ENCODE measurements around the gene SIVA1.
A peak's percentile ranks its signal among the peaks of the same experiment; 100 is the strongest.

SIVA1 gene

DNA sequence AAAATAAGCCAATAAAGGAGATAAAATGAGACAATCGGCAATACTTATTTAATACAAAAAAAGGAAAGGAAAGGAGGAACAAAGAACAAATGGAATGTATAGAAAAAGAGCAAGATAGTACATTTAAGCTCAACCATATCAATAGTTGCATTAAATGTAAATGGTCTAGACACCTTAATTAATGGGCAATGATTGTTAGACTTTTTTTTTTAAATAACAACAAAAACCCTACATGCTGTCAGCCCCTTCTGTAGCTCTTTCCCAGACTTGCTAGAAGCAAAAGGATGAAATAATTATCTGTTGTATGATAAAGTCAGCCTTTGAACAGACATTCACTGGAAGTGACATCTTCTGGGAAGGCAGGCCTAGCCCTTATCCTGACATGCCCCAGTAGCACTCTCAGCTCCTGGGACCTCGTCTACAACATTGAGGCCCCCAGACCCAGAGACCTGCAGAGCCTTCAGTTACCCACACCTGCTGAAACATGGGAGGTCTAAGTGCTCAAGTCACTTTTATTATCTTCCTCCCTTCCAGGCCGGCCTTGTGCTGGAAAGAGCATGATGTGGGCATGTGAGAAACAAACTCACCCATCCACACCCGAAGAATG, 13.4 kb downstream of the SIVA1 start:
- CTCF ChIA-PET: interaction anchor here (0.7 to 1.0 kb wide), 2 partner anchors 41 to 60 kb away, joined by 3 to 4 read pairs; no protein-coding TSS in a partner anchor
- POLR2A ChIA-PET (ENCODE audit: low non-redundant PET): no interaction called here
- no peak for DNase-seq (ENCODE audit: low spot score)

DNA sequence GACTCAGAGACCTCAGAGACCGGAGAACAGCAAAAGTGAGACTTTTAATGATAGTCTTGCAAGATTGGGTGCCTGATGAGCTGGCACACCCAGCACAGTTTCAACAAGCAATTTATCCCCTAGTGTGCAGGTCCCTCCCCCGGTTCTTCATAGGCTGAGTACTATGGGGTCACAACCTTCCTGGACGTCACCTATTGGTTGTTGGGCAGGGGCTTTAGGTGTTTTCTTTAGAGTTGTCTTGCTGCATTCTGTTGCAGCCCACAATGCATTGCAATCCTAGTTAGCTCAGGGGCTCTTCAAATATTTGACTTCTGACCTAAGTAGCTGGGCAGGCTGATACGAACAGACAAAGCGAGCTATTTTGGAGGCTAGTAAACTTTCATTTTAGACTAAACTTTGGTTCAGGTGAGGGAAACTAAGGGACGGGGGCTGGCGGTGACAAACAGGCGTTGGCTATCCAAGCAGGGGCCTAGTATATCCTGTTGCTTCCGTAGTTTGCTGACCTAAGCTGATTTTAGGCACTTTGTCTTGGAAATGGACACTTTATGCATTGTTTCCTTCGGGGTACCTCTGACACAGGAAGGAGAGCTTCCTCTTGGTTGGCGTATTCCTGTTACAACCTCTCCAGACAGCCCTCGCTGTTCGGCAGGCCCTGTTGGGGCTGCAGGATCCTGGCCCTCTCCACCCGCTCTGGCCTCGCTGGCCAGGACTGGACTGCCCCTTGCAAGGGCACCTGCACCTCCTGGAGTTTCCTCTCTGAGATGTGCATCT, 14.1 kb downstream of the SIVA1 start:
- no peak overlapping the region for H3K27ac ChIP-seq
- ChIA-PET CTCF (interaction anchor here (0.7 to 1.0 kb wide), 2 partner anchors 42 to 59 kb away, joined by 3 to 4 read pairs; no protein-coding TSS in a partner anchor), POLR2A (ENCODE audit: low non-redundant PET) (no interaction called here)
- TF ChIP-seq, protein P1, sequence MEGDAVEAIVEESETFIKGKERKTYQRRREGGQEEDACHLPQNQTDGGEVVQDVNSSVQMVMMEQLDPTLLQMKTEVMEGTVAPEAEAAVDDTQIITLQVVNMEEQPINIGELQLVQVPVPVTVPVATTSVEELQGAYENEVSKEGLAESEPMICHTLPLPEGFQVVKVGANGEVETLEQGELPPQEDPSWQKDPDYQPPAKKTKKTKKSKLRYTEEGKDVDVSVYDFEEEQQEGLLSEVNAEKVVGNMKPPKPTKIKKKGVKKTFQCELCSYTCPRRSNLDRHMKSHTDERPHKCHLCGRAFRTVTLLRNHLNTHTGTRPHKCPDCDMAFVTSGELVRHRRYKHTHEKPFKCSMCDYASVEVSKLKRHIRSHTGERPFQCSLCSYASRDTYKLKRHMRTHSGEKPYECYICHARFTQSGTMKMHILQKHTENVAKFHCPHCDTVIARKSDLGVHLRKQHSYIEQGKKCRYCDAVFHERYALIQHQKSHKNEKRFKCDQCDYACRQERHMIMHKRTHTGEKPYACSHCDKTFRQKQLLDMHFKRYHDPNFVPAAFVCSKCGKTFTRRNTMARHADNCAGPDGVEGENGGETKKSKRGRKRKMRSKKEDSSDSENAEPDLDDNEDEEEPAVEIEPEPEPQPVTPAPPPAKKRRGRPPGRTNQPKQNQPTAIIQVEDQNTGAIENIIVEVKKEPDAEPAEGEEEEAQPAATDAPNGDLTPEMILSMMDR (conservative IDR thresholded peaks at IDR 0.05; ENCODE audit: low read depth): no peak
- no peak for DNase-seq (ENCODE audit: low spot score)

More for the DNA sequence above, 13.4 kb downstream of the SIVA1 start:
- TF ChIP-seq, protein P1 (conservative IDR thresholded peaks at IDR 0.05; ENCODE audit: low read depth): no peak
- no peak overlapping the region for H3K27ac ChIP-seq

- ChIA-PET CTCF (interaction anchor here (0.6 to 2.2 kb wide), 3 partner anchors 20 to 108 kb away, joined by 3 to 25 read pairs (median 10); no protein-coding TSS in a partner anchor), POLR2A (ENCODE audit: low non-redundant PET) (no interaction called here)
- no peak overlapping the region for H3K27ac ChIP-seq
- TF ChIP-seq, protein P1 (conservative IDR thresholded peaks at IDR 0.05; ENCODE audit: low read depth): no peak
- no peak for DNase-seq (ENCODE audit: low spot score)
Observed at GRCh38 chr14:104767634-104767918, 14.6 kb downstream of the SIVA1 start.

DNA sequence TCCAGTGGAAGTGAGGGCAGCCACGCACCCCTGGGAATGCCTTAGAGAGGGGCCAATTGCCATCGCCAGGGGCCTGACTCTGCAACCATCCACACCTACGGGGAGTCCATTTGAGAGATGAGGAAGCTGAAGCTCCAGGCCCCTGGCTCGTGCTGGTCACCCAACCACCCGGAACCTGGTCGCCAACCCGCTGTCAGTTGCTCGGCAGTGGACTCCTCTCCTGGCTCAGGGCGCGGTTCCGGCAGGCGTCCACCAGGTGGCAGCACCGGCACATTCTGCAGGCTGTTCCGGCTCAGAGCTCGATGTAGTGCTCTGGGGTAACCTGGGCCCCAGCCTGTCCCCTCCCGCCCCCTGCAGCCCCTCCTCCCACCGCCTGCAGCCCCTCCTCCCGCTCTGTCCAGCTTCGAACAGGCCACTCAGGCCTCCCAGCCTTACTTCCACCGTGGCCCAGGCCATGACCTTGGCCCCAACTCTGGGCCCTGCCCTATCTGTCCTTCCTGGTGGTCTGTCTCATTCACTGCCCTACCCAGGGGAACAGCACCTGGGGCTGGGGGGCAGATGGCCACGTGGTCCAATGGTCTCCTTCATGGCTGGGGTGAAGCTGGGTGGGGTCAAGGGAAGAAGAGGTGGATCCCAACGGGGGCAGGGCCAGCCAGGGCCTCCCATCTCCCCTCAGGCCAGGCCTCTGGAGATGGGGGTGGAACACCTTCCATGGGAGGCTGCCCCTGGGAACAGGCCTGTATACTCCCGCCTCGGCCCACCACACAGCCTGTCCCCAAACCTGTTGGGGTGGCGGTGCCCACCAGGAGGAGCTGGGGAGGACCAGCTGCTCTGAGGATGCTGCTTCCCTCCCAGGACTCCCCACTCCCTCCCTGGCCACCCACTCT, 15.7 kb downstream of the SIVA1 start:
- ChIA-PET POLR2A (ENCODE audit: low non-redundant PET) (no interaction called here), CTCF (interaction anchor here (0.6 to 2.2 kb wide), 27 partner anchors 8 to 852 kb away, joined by 3 to 28 read pairs (median 5); partner anchors contain the start of genes AKT1 and ZBTB42)
- H3K27ac ChIP-seq: peak overlapping the region; percentile 65
- TF ChIP-seq, protein P1 (conservative IDR thresholded peaks at IDR 0.05; ENCODE audit: low read depth): peak; percentile 88
- peak; percentile 65 for DNase-seq (ENCODE audit: low spot score)

GRCh38 chr14:104769324-104770071, 16.6 kb downstream of the SIVA1 start:
- ChIA-PET CTCF (interaction anchor here (0.6 to 2.2 kb wide), 8 partner anchors 8 to 434 kb away, joined by 3 to 28 read pairs (median 5); partner anchors contain the start of gene AKT1), POLR2A (ENCODE audit: low non-redundant PET) (no interaction called here)
- peak overlapping the region; percentile 65 for H3K27ac ChIP-seq
- no peak for DNase-seq (ENCODE audit: low spot score)
- TF ChIP-seq, protein P1 (conservative IDR thresholded peaks at IDR 0.05; ENCODE audit: low read depth): no peak

Measured in RWPE1 (cell line).